Measurements from ENCODE around the gene SFR1. TPM values are rescaled to one million over a fixed set of nuclear protein-coding genes. Genes with fewer than 3 reads are reported as not detected.

Gene SFR1
- total and polyA plus RNA-seq, 12 donors: 4.4 to 12.1 (median 7.5) TPM

DNA sequence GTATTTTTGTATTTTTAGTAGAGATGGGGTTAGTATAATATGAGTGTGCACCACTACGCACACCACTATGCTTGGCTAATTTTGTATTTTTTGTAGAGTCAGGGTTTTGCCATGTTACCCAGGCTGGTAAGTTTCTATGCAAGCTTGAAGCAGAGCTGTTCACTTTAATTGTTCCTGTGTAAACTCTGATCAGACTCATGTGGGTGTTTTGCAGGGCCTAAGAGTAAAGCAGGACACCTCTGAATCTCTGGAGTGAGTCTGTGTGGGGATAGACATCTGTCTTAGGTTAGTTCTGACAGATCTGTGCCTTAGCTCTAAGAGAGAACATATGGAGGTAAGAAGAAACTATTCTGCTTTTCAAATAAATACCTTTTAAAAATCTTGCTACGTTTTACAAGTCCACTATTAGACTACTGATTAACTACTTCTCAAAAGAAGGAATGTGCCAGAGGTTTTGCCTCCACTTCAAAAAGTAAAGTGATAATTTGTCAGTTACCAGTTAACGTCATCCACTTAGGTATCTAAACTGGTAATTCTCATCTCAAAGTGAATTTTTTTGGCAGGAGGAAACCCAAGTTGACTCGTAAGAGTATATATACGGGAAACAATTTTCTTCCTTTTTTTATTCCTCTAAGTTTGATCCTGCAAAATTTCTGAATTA, 37.4 kb upstream of the SFR1 start:
- WGBS, 2 donors: 76 to 81% methylated on average over 5 of the region's 5 CpGs
- H3K36me3 ChIP-seq: no peaks in the 10 kb centered on the region
- H3K4me3 ChIP-seq: no peak overlapping the region
- intact Hi-C loops (cut with DNase I): no loop called here
- TF ChIP-seq, protein P1, sequence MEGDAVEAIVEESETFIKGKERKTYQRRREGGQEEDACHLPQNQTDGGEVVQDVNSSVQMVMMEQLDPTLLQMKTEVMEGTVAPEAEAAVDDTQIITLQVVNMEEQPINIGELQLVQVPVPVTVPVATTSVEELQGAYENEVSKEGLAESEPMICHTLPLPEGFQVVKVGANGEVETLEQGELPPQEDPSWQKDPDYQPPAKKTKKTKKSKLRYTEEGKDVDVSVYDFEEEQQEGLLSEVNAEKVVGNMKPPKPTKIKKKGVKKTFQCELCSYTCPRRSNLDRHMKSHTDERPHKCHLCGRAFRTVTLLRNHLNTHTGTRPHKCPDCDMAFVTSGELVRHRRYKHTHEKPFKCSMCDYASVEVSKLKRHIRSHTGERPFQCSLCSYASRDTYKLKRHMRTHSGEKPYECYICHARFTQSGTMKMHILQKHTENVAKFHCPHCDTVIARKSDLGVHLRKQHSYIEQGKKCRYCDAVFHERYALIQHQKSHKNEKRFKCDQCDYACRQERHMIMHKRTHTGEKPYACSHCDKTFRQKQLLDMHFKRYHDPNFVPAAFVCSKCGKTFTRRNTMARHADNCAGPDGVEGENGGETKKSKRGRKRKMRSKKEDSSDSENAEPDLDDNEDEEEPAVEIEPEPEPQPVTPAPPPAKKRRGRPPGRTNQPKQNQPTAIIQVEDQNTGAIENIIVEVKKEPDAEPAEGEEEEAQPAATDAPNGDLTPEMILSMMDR (IDR thresholded peaks at IDR 0.05): no peak
- ATAC-seq (no peak), DNase-seq (no peak)
- no peaks in the 10 kb centered on the region for H3K27me3 ChIP-seq
- no peaks in the 10 kb centered on the region for H3K9me3 ChIP-seq
- no peaks in the 10 kb centered on the region for H3K4me1 ChIP-seq
- no peak overlapping the region for H3K27ac ChIP-seq

DNA sequence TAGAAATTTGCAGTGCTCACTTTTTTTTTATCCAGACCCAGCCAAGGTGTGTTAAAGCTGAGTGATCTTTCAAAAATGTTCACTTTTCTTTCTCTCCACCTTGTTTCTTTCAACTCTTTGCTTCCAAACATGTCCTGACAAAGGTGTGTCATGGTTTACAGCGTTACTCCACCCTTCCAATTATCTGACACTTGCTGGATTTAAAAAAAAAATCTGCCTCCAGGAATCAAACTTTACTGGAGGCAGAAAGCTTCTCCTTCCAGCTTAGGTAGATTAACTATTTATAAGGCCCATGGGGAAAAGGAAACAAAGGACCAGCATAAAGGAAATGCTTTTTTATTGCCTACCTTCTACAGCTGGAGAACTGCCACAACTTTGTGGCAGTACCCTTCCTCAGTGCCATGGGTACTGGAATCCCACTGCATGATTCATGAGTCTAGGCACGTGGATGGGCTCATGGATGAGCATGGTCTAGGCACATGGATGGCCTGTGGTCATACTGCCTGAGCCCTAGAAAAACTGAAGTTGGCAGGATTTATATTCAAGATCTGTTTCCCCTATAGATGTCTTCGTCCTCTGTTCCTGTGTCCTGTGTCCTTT, 36.1 kb upstream of the SFR1 start, which contains the start of gene COL17A1:
TSS of gene COL17A1 (minus strand) at position 80 of the 600 bp plus-strand sequence. CDS start 5,207 bp downstream, outside the sequence.
- 82% methylated on average over 3 of the region's 3 CpGs for WGBS, 2 donors

DNA sequence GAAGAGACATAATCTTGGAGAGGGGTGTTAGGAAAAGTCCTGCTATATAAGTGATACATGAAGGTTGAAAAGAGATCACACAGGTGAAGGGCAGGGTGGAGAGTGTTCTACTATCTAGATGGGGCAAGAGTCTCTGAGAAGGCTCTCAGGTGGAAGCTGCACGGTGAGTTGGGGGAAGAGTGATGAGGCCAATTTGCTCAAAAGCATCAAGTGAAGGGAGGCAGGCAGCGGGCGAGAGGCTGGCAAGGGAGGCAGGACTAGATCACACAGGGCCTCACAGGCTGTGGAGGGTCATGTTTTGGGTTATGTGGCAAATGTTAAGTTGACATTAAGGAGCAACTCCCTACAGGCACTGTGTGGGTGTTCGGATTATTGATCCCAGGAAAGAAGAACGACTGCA, 33.7 kb upstream of the SFR1 start:
- Histone ChIP-seq H3K9me3 (peaks cover 0 to 2% (median 0%) of the 10 kb centered on the region in 11 donors), H3K27ac (no peak overlapping the region), H3K4me3 (no peak overlapping the region), H3K4me1 (no peaks in the 10 kb centered on the region), H3K27me3 (no peaks in the 10 kb centered on the region), H3K36me3 (no peaks in the 10 kb centered on the region)
- intact Hi-C loops (cut with DNase I): no loop called here
- WGBS, 2 donors: 89 to 93% methylated on average over 5 of the region's 5 CpGs
- DNase-seq (no peak), ATAC-seq (no peak)
- TF ChIP-seq, protein P1 (IDR thresholded peaks at IDR 0.05): no peak

More for the DNA sequence above, 36.1 kb upstream of the SFR1 start, which contains the start of gene COL17A1:
- H3K9me3 ChIP-seq: no peaks in the 10 kb centered on the region
- H3K4me3 ChIP-seq: no peak within 1 kb of the TSS
- TF ChIP-seq, protein P1 (IDR thresholded peaks at IDR 0.05): no peak
- intact Hi-C loops (cut with DNase I): no loop called here
- no peak for ATAC-seq
- H3K27me3 ChIP-seq: no peaks in the 10 kb centered on the region
- no peak within 1 kb of the TSS for H3K27ac ChIP-seq
- H3K4me1 ChIP-seq: no peaks in the 10 kb centered on the region
- no peak for DNase-seq
- no peaks in the 10 kb centered on the region for H3K36me3 ChIP-seq

DNA sequence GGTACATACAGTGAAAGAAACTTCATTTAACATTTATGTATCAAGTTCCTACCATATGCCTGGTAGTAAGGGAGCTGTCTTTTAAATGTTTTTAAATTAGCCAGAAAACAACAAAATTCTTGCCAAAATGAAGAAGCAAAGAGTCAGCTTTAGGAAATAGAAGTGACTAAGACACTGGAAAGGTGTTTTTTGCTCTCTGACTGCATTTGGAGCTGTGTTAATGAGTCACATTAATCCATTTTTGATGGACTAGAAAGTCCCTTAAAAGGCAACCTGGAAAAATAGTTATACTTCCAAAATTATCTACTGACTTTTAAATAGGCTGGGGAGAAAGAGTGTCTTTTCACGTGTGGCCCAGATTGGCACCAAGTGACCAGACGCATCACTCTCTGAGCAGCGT, 32.4 kb upstream of the SFR1 start:
- no peak for ATAC-seq
- 82 to 86% methylated on average over 3 of the region's 3 CpGs for WGBS, 2 donors
- Histone ChIP-seq H3K4me3 (no peak overlapping the region), H3K36me3 (no peaks in the 10 kb centered on the region), H3K27ac (no peak overlapping the region), H3K27me3 (no peaks in the 10 kb centered on the region), H3K4me1 (no peaks in the 10 kb centered on the region), H3K9me3 (peaks cover 0 to 11% (median 0%) of the 10 kb centered on the region in 11 donors)
- TF ChIP-seq, protein P1 (IDR thresholded peaks at IDR 0.05): no peak
- DNase-seq: no peak
- intact Hi-C loops (cut with DNase I): no loop called here
